HS-27A (cell line): ENCODE data around the gene TMEM163.

ENCODE experiments used
- DNase-seq: peaks from one replicate; pipeline ENCODE4 v3.0.0-alpha.2; 2012; ENCODE audit warnings: low read depth, missing footprints

Gene TMEM163

DNA sequence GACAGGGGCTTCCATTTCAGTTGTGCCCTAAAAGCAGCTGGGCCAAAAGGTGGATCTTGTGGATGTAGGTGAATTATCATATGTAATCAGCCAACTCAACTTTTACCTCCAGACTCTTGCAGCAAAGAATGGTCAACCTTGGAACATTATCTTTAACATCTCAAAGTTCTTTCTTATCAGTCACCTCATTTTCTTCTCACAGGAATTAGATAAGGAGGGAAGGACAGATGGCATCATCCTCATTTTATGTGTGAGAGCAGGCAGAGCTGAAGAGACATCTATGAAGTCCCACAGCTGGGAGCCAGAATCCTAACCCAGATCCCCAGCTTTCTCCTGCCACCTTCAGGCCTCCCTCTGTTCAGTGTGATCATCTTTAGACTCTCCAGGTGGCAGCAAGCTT lies 282.9 kb downstream of the TMEM163 start:
- no peak for DNase-seq

DNA sequence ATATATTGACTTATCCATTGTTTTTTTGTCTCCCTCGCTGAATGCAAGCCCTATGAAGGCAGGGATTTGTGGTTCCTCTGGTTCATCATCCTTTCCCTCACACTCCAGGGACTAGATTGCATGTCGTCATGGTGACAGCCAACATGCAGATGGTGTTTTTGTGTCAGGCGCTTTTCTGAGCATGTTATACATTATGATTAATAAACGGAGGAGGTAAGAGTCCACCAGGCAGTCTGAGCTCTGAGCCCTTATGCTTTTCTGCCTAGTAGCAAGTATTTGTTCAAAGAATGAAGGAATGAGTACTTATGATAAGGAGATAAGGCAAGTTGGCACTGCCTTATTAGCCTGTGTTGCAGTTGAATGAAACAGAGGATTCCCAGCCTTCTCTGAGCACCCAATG lies 283.3 kb downstream of the TMEM163 start:
- no peak for DNase-seq

DNA sequence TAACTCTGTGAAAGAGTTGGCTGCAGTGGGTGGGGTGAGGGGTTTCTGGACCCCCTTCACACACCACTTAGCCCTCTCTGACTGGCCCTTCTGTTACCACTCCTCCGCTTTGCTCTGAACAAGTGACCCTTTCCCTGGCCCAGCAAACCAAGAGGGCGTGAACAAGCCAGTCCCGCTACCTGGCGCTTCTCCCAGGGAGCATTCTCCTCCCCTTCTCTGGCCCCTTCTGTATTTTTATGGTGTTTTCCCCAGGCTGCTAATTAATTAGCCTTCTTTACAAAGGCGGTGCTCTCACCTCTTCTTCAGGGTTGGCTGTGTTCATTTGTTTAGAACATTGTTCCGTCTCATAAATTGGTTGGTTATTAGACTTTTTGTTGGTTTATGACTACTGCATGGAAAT lies 284.8 kb downstream of the TMEM163 start:
- DNase-seq = no peak

DNA sequence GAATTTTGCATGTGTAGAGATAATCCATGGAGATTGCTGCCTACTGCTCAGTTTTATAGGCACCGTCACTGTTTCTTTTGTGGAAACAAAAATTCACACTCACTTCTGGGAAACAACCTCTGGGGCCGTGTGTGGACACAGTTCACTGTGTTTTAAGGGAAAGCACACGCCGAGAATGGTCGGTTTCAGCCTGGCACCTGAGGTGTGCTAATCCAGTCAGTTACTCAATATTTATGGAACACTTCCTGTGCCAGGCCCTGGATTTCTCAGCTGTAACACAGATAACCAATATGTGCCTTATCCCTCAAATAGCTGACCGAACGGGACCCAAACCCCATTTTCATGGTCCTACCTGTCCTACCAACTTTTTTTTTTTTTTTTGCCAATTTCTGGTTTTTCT lies 285.3 kb downstream of the TMEM163 start:
- DNase-seq = no peak

DNA sequence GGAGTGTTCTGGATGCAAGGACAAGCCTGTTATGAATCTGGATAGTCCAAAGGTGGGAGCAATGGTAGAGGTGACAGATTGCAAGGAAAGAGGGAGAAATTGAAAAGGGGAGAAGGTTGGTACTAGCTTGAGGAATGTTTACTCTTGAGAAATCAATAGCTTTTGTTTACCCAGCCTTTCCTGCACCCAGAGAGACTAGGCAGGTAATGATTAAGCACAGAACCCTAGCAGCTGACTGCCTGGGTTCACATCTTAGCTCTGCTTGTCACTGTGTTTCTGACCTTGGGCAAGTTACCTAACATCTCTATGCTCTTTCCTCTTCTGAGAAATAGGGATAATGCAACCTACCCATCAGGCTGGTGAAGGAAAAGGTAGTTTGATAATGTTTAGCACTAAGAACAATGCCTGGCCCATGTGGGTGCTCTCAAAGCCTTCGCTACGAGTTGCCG lies 286.3 kb downstream of the TMEM163 start:
- DNase-seq = no peak

DNA sequence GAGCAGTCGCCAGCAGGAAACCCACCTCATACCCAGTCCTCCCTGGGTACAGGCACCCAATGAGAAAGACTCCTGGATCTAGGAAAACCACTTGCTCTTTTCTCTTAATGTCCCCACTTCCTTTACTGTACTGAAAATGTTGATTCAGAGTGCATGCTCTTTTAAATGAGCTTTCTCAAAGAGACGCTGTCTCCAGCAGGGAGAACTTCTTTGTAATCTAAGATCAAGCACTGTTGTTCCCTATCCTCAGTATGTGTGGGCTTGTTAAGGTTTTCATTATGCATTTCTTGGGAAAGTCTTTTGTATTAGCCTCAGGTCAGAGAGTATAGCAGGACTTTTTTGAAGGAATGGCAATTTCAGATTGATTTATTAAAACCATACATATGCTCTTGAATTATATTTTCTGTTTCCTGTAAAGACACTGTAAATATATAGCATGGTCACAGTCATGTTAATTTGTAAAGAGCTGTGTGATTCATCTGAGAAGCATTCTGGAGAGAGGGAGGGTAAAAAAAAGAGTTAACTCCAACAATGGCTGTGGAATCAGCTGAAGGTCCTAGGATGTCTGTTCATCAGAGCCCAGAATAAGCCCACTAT lies 286.9 kb downstream of the TMEM163 start:
- no peak for DNase-seq

DNA sequence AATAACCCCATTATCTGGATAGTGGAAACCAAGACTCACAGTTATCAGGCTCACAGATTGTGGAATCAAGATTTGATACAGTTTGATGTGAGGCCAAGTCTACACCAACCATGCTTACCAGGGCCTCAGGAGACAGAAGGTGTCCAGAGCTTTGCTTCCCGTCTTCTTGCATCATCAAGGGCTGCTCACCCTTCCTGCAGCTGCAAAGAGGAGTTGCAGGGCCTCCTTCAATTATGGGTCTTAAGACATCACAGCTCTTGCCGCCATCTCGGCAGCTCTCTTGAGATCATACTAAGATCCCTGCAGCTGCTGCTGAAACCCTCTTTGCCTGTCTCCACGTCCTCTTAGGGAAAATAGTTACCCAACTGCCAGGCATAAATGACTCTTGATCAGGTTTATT lies 288.9 kb downstream of the TMEM163 start:
- DNase-seq = no peak

DNA sequence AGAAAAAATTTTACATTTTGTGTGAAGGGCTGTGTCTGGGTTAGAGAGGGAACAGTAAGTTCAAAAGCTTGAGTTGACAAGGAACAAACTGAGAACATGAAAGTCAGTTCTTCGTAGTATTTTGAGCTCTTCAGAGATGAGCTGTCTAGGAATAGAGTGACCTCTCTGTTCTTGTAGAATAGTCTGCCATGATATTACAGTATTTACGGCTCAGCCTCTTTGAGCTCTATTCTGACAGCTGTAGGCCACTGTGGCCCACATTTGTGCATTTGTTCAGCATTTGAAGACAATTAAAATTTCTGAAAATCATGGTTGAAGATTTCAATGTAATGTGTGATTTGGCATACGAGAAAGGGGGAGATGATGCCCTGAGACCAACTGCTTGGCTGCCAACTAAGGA lies 292.1 kb downstream of the TMEM163 start:
- DNase-seq = no peak

DNA sequence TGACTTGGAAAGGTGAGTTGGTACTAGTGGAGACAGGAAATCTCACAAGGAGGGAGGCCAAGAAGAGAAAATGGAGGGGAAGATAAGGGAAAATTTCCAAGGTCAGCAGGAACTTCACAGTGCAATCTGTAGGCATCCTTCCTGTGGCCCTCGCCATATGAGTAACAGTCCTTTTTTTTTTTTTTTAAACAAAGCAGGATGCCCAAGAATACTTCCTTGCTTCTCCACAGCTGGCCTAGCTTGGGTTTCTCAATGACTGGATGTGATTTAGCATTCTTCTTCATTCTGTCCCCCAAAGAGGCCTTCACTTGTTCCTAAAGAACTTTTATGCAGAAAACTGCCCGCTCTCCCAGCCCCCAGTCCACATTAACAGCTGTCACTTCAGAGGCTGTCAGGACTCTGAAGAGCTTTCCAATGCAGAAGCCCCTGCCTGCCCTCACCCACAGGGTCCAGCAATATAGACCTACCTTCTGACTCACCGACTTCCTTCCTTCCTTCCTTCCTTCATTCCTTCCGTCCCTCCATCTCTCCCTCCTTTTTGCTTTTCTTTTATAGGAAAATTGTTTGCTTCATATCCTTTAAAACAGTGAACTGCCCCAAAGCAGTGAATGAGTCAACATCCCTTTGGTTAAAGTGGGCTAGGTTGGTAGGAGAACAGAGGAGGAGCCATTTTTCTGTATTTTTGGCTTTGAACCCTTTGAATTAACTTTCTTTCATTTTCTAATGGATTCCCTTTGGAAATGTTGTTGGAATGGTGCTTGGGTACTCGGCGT lies 292.9 kb downstream of the TMEM163 start:
- DNase-seq = no peak

DNA sequence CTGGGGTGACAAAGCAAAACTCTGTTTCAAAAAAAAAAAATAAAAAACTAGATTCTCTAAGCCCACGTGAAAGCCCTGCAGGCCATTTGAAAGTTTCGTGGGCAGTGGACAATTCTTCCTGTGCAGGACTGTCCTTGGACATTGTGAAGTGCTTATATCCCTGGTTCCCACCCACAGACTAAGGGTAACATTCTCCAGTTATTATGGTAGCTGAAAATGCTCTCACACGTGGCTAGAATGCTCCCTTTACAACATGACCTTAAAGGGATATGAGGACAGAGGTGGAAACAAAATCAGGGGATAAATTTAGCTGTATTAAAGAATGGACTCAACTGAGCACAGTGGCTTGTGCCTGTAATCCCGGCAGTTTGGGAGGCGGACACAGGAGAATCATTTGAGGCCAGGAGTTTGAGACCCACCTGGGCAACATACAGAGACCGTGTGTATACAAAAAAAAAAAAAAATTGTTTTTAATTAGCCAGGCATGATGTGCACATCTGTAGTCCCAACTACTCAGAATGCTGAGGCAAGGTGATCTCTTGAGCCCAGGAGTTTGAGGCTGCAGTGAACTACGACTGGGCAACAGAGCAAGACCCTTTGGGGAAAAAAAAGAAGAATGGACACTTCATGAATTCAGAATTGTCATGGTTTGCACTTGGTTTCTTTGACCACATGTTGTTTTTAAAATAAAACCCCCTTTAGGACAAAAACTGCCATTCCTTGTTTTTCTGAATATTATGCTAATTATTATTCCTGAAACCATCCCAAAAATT lies 297.1 kb downstream of the TMEM163 start:
- DNase-seq = no peak

DNA sequence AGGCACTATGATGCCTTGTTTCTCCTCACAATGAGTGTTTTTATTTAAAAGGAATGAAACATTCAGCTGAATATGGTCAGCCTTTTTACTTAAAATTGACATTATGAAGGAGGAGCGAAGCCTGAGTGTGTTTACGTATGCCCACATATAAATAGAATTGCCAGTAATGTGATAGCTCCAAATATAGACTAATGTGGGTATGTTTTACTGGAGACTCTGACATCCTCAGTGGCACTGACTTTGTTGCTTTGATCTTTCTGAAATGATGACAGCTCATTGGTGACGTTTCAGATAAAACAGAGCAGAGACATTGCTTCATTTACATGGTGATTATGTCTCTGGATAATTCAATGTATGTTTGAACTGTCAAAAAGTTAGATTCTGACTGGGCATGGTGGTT lies 297.9 kb downstream of the TMEM163 start:
- DNase-seq = no peak

DNA sequence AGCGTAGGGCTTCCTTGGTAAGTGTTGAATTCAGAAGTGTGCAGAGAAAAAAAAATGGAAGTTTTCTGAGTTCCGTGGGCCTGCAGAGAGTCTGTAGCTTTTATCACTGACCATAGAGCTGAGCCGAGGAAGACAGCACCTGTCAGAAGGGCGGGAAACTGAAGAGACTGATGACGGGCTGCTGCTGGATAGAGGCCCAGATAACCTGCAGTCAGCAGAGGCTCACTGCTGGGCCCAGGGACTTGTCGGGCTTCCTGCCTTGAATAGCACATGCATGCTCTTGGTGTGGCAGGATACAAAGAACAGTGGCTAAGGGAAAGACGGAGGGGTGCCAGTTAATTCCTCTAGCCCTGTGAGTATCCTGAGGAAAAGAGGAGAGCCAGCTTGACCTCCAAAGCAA lies 298.5 kb downstream of the TMEM163 start:
- no peak for DNase-seq

DNA sequence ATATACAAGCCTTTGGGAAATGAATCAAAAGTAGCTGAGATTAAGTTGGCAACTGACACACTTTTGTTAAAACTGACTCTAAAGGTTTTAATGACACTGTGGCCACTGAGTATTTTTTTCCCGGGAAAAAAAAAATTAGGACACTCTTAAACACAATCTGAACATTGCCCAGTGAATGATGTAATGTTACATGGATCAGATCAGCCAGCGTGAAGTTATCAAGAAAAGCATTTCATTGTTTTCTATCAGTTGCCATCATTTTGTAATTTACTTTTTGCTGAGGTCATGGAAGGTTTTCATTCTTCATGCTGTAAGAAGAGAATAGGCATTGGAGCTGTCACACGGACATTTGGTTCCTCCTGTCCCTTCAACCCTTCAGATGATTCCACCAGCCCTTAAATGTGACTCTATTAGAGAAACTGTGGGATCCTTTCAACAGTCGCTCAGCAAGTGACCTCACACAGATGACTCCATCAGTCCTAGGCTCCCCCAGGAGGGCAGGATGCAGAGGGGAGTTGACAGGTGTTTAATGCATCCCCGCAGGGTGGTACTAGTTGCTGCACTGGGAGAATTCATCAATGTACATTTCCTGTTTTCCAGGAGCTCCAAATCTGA lies 300.7 kb downstream of the TMEM163 start:
- DNase-seq = no peak

DNA sequence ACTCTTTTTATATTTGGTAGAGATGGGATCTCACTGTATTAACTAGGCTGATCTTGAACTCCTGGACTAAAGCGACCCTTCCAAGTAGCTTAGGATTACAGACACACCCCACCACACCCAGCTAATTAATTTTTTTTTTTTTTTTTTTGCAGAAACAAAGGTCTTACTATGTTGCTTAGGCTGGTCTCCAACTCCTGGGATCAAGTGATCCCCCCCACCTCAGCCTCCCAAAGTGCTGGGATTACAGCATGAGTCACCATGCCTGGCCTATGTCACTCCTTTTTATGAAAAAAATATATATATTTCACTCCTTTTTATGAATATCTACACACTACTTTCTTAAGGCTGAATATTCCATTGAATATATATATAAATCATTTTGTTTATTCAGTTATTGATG lies 302.2 kb downstream of the TMEM163 start:
- DNase-seq = no peak

DNA sequence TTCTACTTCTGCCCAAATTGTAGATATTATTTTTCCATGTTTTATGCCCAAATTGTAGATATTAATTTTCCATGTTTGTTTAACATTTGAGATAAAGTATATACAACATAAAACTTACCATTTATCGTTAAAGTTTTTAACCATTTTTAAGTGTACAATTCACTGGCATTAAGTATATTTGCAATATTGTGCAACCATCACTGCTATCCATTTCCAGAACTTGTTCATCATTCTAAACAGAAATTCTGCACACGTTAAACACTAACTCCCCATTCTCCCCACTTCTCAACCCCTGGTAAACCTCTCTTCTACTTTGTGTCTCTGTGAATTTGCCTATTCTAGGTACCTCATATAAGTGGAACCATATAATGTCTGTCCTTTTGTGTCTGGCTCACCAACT lies 302.8 kb downstream of the TMEM163 start:
- no peak for DNase-seq

DNA sequence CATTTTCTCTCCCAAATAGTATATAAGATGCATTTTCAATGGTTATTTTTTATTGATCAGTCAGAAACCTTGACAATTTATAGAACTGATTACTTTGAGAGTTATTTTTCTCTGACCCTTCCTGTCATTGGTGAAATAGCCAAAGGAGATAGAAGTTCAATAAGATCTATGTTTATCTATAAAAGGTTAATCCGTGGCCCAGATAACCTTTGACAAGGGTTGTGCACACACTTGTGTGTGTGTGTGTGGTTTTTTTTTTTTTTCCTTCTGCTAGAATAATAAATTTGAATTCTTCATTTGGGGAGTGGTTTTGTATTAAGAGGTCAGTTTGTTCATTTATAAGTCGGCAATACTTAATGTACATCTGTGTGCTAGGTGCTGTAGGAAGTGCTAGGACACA lies 304.9 kb downstream of the TMEM163 start:
- no peak for DNase-seq

DNA sequence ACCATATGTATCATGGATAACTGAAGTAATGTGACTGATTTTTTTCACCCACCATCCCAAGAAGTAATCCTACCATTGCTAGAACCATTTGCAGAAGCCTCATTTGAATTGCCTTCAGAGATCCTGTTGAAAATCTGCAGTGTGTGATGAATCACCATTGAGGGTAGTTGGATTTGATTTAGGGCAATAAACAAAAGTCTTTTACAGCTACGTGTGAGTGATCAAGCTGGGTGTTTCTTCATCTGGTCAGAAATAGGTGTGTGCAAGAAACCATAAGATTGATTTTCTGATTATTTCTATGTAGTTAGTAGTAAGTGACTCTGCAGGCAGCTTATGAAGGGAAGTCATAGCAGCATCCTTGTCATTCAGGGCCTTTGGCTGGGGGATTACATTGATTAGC lies 305.4 kb downstream of the TMEM163 start:
- DNase-seq = no peak

DNA sequence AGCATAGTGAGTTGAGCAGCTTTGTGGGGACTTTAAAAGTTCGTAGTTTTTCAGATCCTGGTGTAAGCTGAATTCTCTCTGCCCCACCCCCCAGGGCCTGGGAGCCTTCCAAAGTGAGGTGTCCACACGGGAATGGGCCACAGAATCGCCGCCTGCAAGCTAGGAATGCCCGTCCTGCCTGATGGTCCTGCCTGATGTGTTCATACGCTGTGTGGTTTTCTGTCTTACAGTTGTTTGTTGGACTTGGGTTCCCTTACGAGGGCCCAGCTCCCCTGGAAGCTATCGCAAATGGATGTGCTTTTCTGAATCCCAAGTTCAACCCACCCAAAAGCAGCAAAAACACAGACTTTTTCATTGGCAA lies 306.2 kb downstream of the TMEM163 start:
- DNase-seq = no peak

DNA sequence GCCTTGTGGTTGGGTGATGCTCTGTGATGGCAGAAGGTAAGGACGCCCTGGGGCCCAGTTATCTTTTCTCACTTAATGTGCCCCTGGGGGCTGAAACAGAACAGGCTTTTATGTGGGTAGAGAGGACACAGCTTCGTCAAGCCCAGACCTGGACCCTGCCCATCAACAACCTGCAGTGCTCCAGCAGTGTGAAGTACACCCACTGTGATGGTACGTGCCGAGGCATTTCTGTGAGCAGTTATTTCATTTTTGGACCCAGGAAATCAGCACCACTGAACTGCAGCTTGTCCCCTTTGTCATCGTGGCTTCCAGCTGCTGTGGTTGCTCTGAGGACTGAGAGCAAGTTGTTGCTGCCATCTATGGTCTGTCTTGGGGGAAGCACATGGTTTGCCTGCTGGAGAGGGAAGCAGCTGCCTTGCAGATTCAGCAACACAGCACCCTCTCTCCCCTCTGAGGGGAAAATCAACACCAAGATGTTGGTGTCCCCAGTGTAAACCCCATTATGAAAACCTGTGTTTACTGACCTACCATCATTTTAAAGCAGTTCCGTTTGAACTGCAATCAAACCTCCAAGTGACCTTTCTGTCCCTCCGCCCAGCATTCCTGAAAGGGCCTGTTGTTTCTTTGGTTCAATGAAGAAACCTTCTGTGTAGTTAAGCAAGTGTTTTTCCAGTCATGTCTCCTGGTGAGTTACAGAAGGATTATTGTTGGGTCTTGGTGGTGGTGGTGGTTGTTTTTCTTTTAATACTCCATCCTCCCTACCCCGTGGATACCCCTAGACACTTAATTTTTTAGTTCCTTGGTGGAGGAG lies 306.8 kb downstream of the TMEM163 start:
- DNase-seq = no peak

DNA sequence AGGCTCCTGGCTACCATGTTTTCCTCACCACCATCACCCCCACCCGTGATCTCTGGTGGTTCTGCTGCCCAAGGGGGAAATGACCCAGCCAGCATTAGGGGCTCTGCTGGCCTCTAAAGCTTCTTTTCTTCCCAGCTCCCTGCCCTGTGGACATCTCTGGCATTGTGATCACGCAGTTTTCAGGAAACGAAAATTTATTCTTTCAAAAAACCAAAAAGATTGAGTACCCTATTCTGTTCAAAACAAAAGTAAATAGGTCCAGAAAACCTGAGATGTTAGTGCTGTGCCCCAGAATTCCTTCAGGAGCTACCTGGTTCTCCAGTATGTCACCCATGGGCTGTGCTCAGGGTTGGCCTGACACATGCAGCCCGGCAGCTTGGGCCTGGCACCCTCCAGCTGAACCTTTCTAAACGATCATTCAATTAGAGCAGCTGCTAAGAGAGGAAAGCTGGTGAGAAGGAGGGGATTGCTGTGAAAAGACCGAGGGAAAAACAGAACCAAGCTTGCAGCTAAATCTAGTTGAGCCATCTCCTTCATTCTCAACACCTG lies 307.4 kb downstream of the TMEM163 start:
- DNase-seq = no peak

DNA sequence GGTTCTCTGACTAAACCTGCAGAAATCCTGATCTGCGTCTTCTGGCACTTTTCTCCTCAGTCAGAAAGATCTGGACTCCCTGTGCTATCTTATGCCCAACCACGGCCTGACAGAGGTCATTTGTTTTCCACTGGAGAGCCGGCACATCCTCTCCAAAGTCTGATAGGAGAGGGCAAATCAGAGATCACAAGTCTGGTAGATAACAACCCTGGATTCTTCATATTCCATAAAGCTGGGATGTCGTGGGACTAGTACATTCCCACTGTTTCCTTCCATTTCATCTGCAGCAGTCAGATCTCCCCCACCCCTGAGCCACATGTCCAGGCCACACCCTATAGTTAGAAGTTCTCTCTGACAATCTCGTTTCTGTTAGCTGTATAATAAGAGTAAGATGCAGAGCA lies 308.0 kb downstream of the TMEM163 start:
- no peak for DNase-seq

DNA sequence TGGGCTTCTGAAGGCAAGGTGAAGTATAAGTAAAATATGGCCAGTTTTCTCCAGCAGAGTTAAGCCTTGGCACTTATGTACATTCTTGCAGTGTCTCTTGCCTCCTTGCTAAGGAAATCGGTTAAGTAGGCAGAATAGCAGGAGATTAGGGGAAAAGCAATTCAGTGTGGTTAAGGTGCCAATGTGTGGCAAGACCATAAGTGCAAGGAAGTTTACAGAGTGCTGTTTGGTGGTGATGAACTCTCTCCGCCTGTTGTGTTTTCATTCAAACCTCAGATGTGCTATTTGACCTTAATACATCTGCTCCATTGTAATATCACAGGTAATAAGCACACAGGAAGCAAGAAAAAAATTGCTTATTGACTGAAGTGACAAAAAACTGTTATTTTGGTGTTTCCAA lies 308.8 kb downstream of the TMEM163 start:
- DNase-seq = no peak
